Liver (tissue), 9 donors: Measurements from ENCODE around the gene RGS7. TPM values are rescaled to one million over a fixed set of nuclear protein-coding genes. Genes with fewer than 3 reads are reported as not detected.

Experiments used
- DNase-seq: peaks from one replicate; pipeline ENCODE4 v3.0.0-alpha.2; 2017; ENCODE audit warnings: low spot score
- H3K27ac ChIP-seq, 2 donors: one replicate each; pipeline ENCODE4 v1.7.0; 2013; ENCODE audit warnings: inconsistent platforms in 2 of 2, low read length in 2 of 2, control low read depth in 1 of 2, low read depth in 1 of 2, mild to moderate bottlenecking in 1 of 2
- H3K27me3 ChIP-seq, 4 donors: one replicate each; pipeline versions ENCODE4 v1.6.1 to v1.7.0; 2013; ENCODE audit warnings: low read length in 3 of 4, inconsistent platforms in 1 of 4, mild to moderate bottlenecking in 1 of 4, moderate library complexity in 1 of 4; ENCODE audit not compliant: control insufficient read depth in 4 of 4, insufficient read depth in 4 of 4
- H3K36me3 ChIP-seq, 4 donors: one replicate each; pipeline versions ENCODE4 v1.6.1 to v1.7.0; 2013; ENCODE audit warnings: low read length in 3 of 4, mild to moderate bottlenecking in 3 of 4, low read depth in 1 of 4, moderate library complexity in 1 of 4; ENCODE audit not compliant: control insufficient read depth in 4 of 4, insufficient read depth in 3 of 4
- H3K4me1 ChIP-seq, 4 donors: one replicate each; pipeline versions ENCODE4 v1.6.1 to v1.7.0; 2013; ENCODE audit warnings: low read length in 3 of 4, mild to moderate bottlenecking in 3 of 4, moderate library complexity in 1 of 4; ENCODE audit not compliant: control insufficient read depth in 4 of 4, insufficient read depth in 4 of 4
- H3K4me3 ChIP-seq, 3 donors: one replicate each; pipeline versions ENCODE4 v1.6.1 to v1.7.0; 2013; ENCODE audit warnings: low read length in 3 of 3, control low read depth in 1 of 3, low read depth in 1 of 3, mild to moderate bottlenecking in 1 of 3
- H3K9ac ChIP-seq, 2 donors: one replicate each; pipeline ENCODE4 v1.7.0; 2013; ENCODE audit warnings: low read length in 2 of 2, mild to moderate bottlenecking in 2 of 2, moderate library complexity in 2 of 2, control low read depth in 1 of 2, low read depth in 1 of 2
- H3K9me3 ChIP-seq, 4 donors: one replicate each; pipeline versions ENCODE4 v1.6.1 to v1.7.0; 2013; ENCODE audit warnings: low read length in 3 of 4; ENCODE audit not compliant: control insufficient read depth in 4 of 4
- ATF3 ChIP-seq: IDR thresholded peaks from 2 replicates; pipeline ENCODE4 v1.6.1; 2016; ENCODE audit warnings: antibody characterized with exemption
- CTCF ChIP-seq: fragments of 150-350 bp; IDR thresholded peaks from 2 replicates; pipeline ENCODE4 v1.5.1; 2017; ENCODE audit warnings: improper control_type of control experiment, low read depth, low read length; ENCODE audit not compliant: missing input control
- EGR1 ChIP-seq, 2 donors: IDR thresholded peaks; 2 replicates each; pipeline ENCODE4 v1.6.1; 2016 to 2018; ENCODE audit warnings: antibody characterized with exemption in 2 of 2, low read depth in 2 of 2
- FOXA1 ChIP-seq: IDR thresholded peaks from 2 replicates; pipeline ENCODE4 v1.6.1; 2016; ENCODE audit warnings: antibody characterized with exemption
- FOXA2 ChIP-seq: IDR thresholded peaks from 2 replicates; pipeline ENCODE4 v1.6.1; 2016; ENCODE audit warnings: antibody characterized with exemption
- GABPA ChIP-seq, 2 donors: IDR thresholded peaks in 1 of 2; conservative IDR thresholded peaks in 1 of 2; 2 replicates each; pipeline ENCODE4 v1.6.1; 2016; ENCODE audit warnings: antibody characterized with exemption in 2 of 2, mild to moderate bottlenecking in 1 of 2, moderate library complexity in 1 of 2
- HNF4A ChIP-seq, 2 donors: conservative IDR thresholded peaks; 2 replicates each; pipeline ENCODE4 v1.6.1; 2016; ENCODE audit warnings: antibody characterized with exemption in 2 of 2, mild to moderate bottlenecking in 2 of 2
- HNF4G ChIP-seq: IDR thresholded peaks from 2 replicates; pipeline ENCODE4 v1.6.1; 2016; ENCODE audit warnings: antibody characterized with exemption
- JUND ChIP-seq, 2 donors: IDR thresholded peaks; 2 replicates each; pipeline ENCODE4 v1.6.1; 2016; ENCODE audit warnings: antibody characterized with exemption in 2 of 2
- MAX ChIP-seq: IDR thresholded peaks from 2 replicates; pipeline ENCODE4 v1.6.1; 2016; ENCODE audit warnings: antibody characterized with exemption
- NR2F2 ChIP-seq: IDR thresholded peaks from 2 replicates; pipeline ENCODE4 v1.6.1; 2016; ENCODE audit warnings: antibody characterized with exemption
- RAD21 ChIP-seq, 2 donors: IDR thresholded peaks; 2 replicates each; pipeline ENCODE4 v1.6.1; 2016; ENCODE audit warnings: antibody characterized with exemption in 2 of 2, mild to moderate bottlenecking in 2 of 2
- REST ChIP-seq: IDR thresholded peaks from 2 replicates; pipeline ENCODE4 v1.6.1; 2016; ENCODE audit warnings: antibody characterized with exemption, mild to moderate bottlenecking
- RXRA ChIP-seq, 2 donors: IDR thresholded peaks; 2 replicates each; pipeline ENCODE4 v1.6.1; 2017 to 2018; ENCODE audit warnings: antibody characterized with exemption in 2 of 2, mild to moderate bottlenecking in 1 of 2
- SP1 ChIP-seq: IDR thresholded peaks from 2 replicates; pipeline ENCODE4 v1.6.1; 2018; ENCODE audit warnings: antibody characterized with exemption, mild to moderate bottlenecking
- TAF1 ChIP-seq: conservative IDR thresholded peaks from 2 replicates; pipeline ENCODE4 v1.6.1; 2016; ENCODE audit warnings: antibody characterized with exemption, mild to moderate bottlenecking
- YY1 ChIP-seq: IDR thresholded peaks from 2 replicates; pipeline ENCODE4 v1.6.1; 2016; ENCODE audit warnings: antibody characterized with exemption, mild to moderate bottlenecking
- WGBS: extraction: QIAGEN DNeasy Blood & Tissue Kit; methylation state at CpG from one replicate; pipeline ENCODE4 v1.1.7; 2013; 5-methylcytosine and 5-hydroxymethylcytosine counted together
- polyA plus RNA-seq, 2 donors: library from polyadenylated mRNA; stranded (reverse) in 1 of 2; unstranded in 1 of 2; fragments of 200-250 nt in 1 of 2; fragments of >200 nt in 1 of 2; fragmentation: Nextera tagmentation in 1 of 2; extraction: Ambion mirVana in 1 of 2; gene quantifications; one replicate each; pipeline versions ENCODE4 v1.2.1 to v1.2.3, GENCODE V29; 2013 to 2015
- total RNA-seq, 2 donors: library from RNA; depleted of rRNA; stranded (reverse); fragments of >200 nt; gene quantifications; one replicate each; pipeline ENCODE4 v1.2.3, GENCODE V29; 2014
- donor health status: healthy.
- donor health status: healthy.
- donor health status: healthy.
- donor health status: healthy.
- donor health status: healthy.

Gene RGS7
- total and polyA plus RNA-seq, 4 donors: 0.05 to 0.18 TPM; not detected in 2

- H3K27ac ChIP-seq: no peak overlapping the region
- 47% methylated on average over 2 of the region's 2 CpGs for WGBS
Observed at GRCh38 chr1:241219449-241219848, 137.6 kb downstream of the RGS7 start.

More at GRCh38 chr1:241219449-241219848, 137.6 kb downstream of the RGS7 start:
- peaks cover 0 to 6% (median 1%) of the 10 kb centered on the region in 4 donors for H3K9me3 ChIP-seq
- DNase-seq: no peak
- no peak for TF ChIP-seq GABPA (IDR thresholded peaks at IDR 0.05 in 1 of 2, conservative IDR thresholded peaks at IDR 0.05 in 1 of 2)
- TF ChIP-seq YY1: no peak
- no peak for TF ChIP-seq TAF1
- no peak for TF ChIP-seq SP1
- TF ChIP-seq HNF4A (conservative IDR thresholded peaks at IDR 0.05): no peak
- no peak for TF ChIP-seq JUND (IDR thresholded peaks at IDR 0.05)
- TF ChIP-seq FOXA1: no peak
- no peak for TF ChIP-seq ATF3
- TF ChIP-seq EGR1 (IDR thresholded peaks at IDR 0.05; ENCODE audit: low read depth in 2 of 2): no peak
- no peak for TF ChIP-seq RXRA (IDR thresholded peaks at IDR 0.05)
- no peak for TF ChIP-seq FOXA2
- TF ChIP-seq NR2F2: no peak
- TF ChIP-seq RAD21 (IDR thresholded peaks at IDR 0.05): no peak
- no peak for TF ChIP-seq HNF4G
- no peak for TF ChIP-seq REST
- no peak for TF ChIP-seq MAX
- no peak for TF ChIP-seq CTCF
- no peaks in the 10 kb centered on the region for H3K4me1 ChIP-seq
- no peak overlapping the region for H3K9ac ChIP-seq
- no peaks in the 10 kb centered on the region for H3K36me3 ChIP-seq
- no peaks in the 10 kb centered on the region for H3K27me3 ChIP-seq
- H3K4me3 ChIP-seq: no peak overlapping the region
